Measurements from ENCODE around the gene PRR3. TPM values are rescaled to one million over a fixed set of nuclear protein-coding genes. Genes with fewer than 3 reads are reported as not detected.

The PRR3 gene, protein sequence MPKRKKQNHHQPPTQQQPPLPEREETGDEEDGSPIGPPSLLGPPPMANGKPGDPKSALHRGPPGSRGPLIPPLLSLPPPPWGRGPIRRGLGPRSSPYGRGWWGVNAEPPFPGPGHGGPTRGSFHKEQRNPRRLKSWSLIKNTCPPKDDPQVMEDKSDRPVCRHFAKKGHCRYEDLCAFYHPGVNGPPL
- total RNA-seq (2013), result 10.8 TPM
- polyA plus RNA-seq, result 1 to 10 TPM; 2.8 to 7.1 (median 3.6) TPM
- 3.6 and 7.1 TPM in 2 replicates for polyA minus RNA-seq
- 1.2 to 7.2 (median 5.1) reads per million in 11 experiments for total RNA-seq

- H3K27ac Mint-ChIP-seq, result peak within 1 kb of the TSS; percentile 95 to 100 (median 99)
- H3K36me3 Mint-ChIP-seq, result peaks cover 36 to 39% of the 10 kb centered on the region in 2 donors
- Histone ChIP-seq H4K20me1 (ENCODE audit: insufficient read depth, low read length) (peaks cover 4% of the 10 kb centered on the region), H3K79me2 (ENCODE audit: insufficient read depth, low read length) (peaks cover 37% of the 10 kb centered on the region), H3K27ac (ENCODE audit: low read depth in 1 of 2, low read length in 2 of 2) (peak within 1 kb of the TSS; percentile 92 to 93), H3K27me3 (ENCODE audit: control insufficient read depth in 2 of 2, insufficient read depth in 2 of 2, low read length in 2 of 2) (no peaks in the 10 kb centered on the region), H2AFZ (ENCODE audit: insufficient read depth, low read depth, low read length, poor library complexity, severe bottlenecking) (peak within 1 kb of the TSS; percentile 67), H3K9me3 (replicated peaks in 1 of 2; ENCODE audit: control insufficient read depth in 1 of 2, insufficient read depth in 1 of 2, low read length in 2 of 2) (no peaks in the 10 kb centered on the region), H3K36me3 (replicated peaks in 1 of 2; ENCODE audit: control insufficient read depth in 1 of 2, insufficient read depth in 2 of 2, low read length in 2 of 2) (peaks cover 15 to 32% of the 10 kb centered on the region in 2 donors), H3K4me1 (ENCODE audit: control insufficient read depth in 1 of 2, insufficient read depth in 2 of 2, low read length in 2 of 2) (peaks cover 20 to 30% of the 10 kb centered on the region in 2 donors), H3K9ac (ENCODE audit: insufficient read depth, low read length, poor library complexity, severe bottlenecking) (peak within 1 kb of the TSS; percentile 83), H3K4me3 (replicated peaks in 1 of 3; ENCODE audit: low read depth in 2 of 3, low read length in 3 of 3) (peak within 1 kb of the TSS; percentile 73 to 93 (median 93)), H3K4me2 (replicated peaks; ENCODE audit: extremely low read depth, low read length, poor library complexity, severe bottlenecking) (peak within 1 kb of the TSS; percentile 85)
- H3K4me1 Mint-ChIP-seq, result peaks cover 19% of the 10 kb centered on the region
- TF ChIP-seq CTCF (IDR thresholded peaks at IDR 0.05), result no peak
- DNase-seq, result peak; percentile 93 to 96 (median 93)
- H3K9me3 Mint-ChIP-seq, result peaks cover 0 to 1% (median 0%) of the 10 kb centered on the region in 7 donors
- 0% methylated on average over 28 of the region's 42 CpGs for WGBS (ENCODE audit: insufficient coverage)
- intact Hi-C loops (cut with micrococcal nuclease), result loop anchor here (2.0 kb wide), 2 partner anchors 14 to 60 kb away; partner anchors contain the start of genes ABCF1 (in 2 of the 2), MRPS18B (in 2 of the 2) and PPP1R10 (in 2 of the 2)
- H3K27me3 Mint-ChIP-seq (ENCODE audit: low read depth in 3 of 3), result peaks cover 0 to 6% (median 4%) of the 10 kb centered on the region in 3 donors
- H3K4me3 Mint-ChIP-seq, result peak within 1 kb of the TSS; percentile 95
These were observed at the start of gene PRR3 for GRCh38 chr6:30556906-30557682. Gene PRR3, plus strand, starts transcription at chr6:30557295. Its CDS starts 50 bp downstream, at chr6:30557345.

Data from CD14-positive monocyte (primary cell).